GM21367 (cell line): ENCODE data around the gene TMC1.
"Not testable (repeated sequence)": the region's sequence is repeated elsewhere in the genome, so short reads cannot be mapped to it uniquely, and the experiment has no call there.

Experiments used
- ATAC-seq: cut with Tn5 transposase; IDR thresholded peaks from one replicate; pipeline ENCODE4 v1.9.1; 2021; ENCODE audit not compliant: unreplicated experiment

The TMC1 gene

DNA sequence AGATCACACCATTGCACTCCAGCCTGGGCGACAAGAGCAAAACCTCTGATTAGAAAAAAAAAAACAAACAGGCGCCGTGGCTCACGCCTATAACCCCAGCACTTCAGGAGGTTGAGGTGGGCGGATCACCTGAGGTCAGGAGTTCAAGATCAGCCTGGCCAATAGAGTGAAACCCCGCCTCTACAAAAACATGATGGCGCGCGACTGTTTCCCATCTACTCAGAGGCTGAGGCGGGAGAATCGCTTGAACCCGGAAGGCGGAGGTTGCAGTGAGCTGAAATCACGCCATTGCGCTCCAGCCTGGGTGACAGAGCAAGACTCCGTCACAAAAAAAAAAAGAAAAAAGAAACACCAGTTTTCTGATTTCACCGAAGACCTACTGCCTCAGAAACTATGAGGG is at the start of gene TMC1:
TSS of gene TMC1 (plus strand) at position 193 of the 400 bp plus-strand sequence. CDS start 127,041 bp downstream, outside the sequence.
- ATAC-seq = not testable (repeated sequence)

DNA sequence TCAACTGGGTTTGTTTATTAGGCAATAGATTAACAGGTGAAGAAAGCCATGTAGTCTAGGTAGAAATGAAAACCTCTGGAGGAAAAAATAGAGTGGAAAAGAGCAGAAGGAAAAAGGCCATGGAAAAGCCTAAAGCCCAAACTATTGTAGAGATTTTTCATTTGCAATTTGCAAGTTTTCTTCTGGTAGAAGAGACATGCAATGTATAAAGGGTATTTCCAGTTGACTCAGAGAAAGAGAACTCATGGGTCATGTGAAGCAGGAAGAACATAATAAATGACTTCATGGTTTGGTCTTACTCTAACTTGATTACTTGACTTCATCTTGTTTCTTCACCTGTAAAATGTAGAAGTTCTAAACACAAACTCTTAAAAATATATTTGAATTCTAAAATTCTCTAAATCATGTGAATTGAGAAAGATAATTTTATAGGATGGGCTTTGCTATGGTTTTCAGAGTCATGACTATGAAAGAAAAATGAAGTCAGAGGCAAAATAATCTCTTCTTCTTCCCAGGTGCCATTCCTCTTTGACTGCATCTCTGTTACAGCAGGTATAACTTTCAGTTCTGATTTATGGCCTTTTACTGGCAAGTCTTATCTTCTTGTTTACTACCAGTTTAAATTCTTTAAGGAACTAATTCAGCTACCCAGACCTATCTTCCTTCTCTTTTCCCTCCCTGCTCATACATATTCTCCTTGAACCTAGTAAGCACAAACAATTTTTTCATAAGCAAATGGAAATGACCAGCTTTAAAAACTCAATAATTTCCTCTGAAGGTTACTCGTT is 47.7 kb upstream of the TMC1 start:
- peak; percentile 77 for ATAC-seq

DNA sequence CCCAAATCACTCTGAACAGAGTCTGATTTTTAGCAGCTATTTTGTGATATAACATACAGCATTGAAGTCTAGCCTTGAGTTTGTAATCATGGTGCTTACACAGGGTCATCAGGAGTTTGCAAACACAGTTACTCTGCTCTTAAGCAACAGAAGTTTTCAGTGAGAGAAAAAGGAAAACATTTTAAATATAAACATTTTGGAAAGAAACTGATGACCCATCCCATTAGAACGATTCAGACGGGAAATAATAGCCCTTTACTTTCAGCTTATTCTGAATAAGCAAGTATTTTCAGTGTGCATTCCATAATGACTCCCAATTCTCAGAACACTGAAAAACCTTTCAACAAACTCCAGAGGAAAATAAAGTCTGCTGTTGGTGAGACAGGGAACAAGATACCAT is 46.7 kb upstream of the TMC1 start:
- no peak for ATAC-seq

DNA sequence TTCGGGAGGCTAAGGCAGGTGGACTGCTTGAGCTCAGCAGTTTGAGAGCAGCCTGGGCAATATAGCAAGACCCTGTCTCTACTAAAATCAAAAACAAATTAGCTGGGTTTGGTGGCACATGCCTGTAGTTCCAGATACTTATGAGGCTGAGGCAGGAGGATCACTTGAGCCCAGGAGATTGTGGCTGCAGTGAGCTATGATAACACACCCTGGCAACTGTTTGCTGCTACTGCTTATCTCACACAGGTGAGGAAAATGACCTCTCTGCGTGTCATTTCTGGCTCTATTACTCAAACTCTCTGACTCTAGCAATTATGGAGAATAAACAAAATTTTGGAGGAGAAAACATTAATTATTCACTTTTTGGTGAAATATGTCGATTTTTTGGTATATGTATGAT is 45.3 kb upstream of the TMC1 start:
- ATAC-seq = no peak

DNA sequence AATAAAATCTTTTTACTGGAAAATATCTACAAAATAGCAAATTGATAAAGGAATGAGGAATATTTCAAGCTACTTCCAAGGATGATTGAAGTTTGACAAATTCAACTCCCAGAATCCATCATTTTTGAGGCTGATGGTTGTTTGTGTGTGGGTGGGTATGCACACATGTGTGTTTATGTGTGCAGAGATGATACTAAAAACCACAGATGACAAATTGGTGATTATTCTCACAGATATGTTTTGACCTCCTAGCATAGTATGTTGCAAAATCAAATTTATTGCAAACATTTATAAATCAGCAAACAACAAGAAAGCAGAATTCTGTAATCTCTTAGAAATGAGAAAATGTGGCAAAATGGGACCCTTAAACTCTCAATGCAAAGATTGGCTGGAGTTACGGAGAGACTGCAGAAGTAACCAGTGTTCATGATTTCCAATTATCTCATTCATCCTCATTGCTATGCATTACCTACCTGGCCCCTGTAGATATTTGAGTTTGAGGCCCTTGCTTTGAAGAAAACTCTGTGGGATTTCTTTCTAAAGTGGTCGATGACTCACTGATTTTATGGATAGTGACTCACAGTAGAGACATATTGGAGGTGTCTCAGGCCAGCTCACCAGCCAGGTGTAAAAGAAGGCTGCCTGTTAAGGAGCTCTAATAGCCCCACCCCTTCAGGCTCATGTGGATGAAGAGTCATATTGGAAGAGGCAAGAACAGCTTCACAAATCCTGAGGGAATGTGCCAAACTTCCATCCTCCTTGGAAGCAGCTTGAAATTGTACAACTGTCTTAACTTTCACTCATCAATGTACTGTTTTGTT is 44.6 kb upstream of the TMC1 start:
- ATAC-seq = no peak

DNA sequence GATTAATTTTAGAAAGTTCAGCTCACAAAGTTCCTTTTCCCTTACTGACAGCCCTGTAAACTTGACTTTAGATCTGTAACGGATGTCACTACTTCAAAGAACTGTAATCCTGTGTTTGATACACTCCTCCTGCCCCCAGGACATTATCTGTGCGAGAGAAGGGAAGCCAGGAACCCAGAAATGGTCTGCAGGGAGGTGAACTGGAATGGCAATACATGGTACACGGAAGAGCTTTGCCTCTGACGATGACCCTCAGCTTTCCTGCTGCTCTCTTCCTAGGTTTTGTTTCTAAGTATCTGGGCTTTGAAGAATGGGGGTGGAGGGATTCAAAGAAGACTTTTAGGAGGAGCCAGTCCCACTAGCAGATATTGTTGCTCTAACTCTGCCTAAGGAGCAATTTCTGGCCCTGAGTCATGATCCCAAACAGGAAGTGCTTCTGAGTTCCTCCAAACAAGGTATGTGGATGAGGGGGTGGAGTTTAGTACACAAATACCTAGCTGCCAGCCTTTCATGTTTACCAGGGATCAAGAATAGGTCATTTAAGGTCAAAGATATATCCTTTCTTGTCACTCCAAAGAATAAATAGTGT is 43.4 kb upstream of the TMC1 start:
- ATAC-seq = no peak

DNA sequence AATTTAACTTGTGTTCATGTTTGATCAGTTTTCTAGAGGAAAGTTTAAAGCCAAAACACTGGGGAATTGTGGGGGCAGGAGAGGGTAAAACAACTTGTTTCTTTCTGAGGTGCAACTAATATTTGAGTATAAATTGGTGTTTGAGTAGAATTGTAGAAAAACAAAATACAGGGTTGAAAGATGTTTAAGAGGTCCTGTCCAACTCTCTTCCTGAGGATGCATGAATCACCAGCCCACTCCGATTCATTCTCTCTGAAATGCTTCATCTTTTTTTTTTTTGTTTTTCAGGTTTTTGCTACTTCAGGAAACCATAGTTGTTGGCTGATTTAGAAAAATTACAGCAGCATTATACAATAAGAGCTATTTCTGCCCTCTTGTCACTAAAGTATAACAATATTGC is 42.4 kb upstream of the TMC1 start:
- ATAC-seq = no peak

DNA sequence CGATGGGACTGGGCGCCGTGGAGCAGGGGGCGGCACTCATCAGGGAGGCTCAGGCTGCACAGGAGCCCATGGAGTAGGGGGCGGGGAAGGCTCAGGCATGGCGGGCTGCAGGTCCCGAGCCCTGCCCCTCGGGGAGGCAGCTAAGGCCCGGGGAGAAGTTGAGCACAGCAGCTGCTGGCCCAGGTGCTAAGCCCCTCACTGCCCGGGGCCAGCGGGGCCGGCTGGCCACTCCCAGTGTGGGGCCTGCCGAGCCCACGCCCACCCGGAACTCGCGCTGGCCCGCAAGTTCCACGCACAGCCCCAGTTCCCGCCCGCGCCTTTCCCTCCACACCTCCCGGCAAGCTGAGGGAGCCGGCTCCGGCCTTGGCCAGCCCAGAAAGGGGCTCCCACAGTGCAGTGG is 41.1 kb upstream of the TMC1 start:
- not testable (repeated sequence) for ATAC-seq

DNA sequence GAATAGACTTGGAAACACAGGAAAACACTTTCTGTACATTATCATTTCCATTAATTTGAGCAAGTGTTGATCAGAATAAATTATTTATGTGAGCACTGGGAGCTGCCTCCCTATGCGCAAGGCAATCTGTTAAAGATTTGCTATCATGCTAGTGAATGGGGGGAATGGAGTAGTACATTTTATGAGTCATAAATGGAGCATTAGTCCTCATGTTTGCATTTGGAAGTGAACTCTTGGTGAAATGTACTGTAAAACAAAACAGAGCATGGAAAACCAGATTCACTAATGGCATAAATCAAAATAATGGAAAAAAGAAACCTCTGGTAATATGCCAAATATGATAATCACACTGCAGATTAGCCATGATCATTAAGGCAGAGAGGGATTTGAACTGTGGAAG is 40.5 kb upstream of the TMC1 start:
- no peak for ATAC-seq

DNA sequence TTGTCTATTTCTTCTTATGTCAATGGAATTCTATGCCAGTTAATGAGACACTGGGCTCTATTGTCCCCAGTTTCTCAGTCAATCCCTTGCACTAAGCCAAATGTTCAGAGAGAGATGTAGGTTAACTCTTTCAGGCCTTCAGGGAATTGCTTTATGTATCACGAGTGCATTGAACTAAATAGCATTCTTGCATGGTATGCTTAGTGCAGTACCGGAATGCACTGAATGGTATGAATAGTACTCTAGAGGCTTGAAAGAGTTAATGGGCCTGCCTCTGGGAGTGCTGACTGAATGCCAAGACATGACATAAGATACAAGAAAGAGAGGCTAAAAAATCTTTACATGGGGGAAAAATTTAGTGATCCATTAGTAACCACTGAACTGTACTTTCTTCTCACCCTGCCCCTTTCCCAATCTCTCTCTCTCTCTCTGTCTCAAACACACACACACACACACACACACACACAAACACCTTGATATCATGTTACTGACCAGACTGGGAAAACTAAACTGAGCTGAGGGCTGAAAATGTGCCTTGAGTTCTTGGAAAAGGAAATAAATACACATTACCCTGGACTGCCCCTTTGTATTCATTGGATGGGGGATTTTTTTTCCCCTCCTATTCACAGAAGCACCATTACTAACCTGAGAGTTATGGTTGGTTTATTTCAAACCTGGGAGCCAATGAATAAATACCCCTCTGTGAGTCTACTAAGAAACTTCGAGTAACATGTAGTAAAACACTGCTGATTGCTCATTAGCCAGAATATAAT is 35.4 kb upstream of the TMC1 start:
- ATAC-seq = no peak

DNA sequence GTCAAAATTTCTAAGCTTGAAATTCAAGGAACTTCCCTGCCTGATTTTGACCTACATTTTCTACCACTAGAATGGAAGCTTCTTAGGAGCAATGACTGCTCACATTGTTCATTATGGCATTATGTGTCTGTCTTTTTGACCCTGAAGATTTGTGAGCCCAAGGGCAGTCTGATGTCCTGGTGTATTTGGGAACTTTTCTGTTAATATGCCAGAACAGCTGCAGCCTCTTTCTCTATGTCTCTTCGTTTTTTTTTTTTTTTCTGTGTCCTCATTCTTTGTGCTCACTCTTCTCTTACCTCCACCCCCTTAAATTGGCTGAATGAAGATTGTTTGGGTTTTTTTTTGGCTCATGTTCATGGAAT is 34.8 kb upstream of the TMC1 start:
- ATAC-seq = no peak

DNA sequence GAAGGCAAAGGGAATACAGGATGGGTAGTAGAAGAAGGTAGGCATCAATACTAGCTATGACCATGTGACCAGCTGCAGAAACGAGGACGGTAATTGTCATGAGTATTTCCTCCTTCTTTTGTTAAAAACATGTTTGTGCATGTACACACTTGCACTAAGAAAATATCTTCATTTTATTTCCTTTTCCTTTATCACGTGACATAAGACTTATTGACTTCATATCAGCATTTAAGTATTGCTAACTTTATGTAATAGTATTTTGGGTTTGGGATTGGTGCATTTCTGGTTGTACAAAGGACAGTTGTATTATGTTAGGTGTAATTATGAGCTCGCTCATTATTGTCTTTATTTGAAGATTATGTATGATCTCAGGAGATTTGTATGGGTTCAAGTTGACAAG is 33.7 kb upstream of the TMC1 start:
- ATAC-seq = not testable (repeated sequence)

DNA sequence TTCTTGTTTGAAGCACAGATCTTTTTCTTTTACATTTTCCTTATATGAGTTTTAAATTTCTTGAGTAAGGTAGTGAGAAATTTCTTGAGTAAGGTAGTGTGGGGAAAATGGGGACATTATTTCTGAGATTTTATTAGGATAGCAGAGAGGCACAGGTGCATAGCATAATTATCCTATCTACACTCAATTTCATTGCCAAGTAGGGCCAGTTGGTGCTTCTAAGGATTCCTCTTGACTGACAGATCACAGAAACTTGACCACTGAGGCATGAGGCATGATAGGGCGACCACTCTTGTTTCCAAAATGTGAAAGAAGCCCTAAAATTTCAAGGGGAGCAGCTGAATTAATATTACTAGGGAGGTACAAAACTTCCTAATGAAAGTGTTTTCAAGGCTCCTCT is 31.4 kb upstream of the TMC1 start:
- no peak for ATAC-seq

DNA sequence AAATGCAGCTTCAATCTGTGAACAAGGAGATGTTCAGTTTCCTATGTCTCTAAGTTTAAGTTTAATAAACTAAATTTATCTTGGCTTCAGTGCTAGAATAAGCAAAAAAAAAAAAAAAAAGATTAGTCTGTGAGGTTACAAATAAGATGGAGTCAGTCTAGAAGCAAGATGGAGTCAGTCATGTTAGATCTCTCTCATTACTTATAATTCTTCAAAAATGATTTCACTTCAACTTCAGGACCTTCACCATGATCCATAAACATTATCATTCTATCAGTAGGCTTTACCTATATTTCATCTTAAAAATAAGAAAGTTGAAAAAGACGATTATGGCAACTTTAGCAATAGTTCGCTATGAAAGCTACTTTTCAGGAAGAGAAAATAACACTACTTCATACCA is 30.2 kb upstream of the TMC1 start:
- no peak for ATAC-seq

DNA sequence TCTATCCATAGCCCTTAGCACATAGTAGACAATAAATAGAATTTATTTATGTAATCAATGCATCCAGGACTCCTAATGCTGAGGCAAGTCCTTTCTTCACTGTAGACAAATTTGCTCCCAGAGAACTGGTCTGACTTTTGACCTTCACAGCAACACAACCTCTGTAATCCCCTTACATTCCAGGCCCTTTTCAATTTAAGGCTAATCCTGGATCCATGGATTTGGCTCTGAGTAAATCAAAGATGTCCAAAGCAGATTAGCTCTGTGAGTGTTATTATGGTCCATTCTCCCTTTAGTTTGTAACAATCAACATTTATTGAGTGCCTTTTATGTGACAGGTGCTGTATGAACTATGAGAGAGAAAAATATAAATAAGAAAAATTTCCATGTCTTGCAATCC is 27.4 kb upstream of the TMC1 start:
- no peak for ATAC-seq

DNA sequence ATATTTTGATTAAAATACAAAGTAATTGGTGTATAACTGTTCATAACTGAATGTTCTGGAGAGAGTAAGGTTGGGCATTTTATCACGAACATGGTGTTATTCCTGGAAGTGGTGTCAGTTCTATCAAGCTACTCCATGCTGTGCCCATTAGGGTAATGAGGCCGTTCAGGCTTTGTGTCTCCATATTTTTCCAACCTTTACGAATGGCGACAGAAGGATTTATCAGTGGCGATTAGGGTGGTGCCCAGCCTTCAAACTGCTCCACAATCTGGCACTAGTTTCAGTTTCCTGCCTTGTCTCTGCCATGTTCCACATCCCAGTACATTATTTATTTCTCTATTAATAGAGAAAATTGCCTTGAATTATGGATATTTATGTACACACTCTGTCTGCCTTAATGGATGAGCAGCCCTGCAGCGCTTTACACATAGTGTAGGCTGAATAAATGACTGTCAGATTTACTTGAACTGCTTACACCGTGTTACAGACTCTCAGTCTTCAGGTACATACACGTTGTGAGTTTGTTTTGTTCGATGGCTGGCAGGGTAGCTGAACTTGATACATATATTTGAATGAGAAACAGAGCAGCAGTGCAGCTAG is 23.9 kb upstream of the TMC1 start:
- no peak for ATAC-seq

DNA sequence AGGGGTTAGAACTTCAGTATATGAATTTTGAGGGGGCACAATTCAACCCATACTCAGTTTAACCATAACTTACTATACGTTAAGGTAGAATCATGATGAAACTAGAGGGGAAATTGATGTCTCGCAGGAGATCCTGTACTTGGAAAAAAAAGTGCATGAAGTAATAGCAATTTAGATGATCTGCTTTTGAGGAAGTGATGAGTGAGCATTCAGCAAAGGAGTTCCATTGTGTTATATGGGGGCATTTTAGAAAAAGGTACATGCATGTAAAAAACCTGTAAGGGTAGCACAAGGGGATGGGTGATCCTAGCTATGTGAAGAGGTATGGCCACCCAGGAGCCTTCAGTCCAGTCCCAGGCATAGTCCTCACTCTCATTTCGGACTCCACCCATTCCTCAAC is 14.8 kb upstream of the TMC1 start:
- no peak for ATAC-seq

DNA sequence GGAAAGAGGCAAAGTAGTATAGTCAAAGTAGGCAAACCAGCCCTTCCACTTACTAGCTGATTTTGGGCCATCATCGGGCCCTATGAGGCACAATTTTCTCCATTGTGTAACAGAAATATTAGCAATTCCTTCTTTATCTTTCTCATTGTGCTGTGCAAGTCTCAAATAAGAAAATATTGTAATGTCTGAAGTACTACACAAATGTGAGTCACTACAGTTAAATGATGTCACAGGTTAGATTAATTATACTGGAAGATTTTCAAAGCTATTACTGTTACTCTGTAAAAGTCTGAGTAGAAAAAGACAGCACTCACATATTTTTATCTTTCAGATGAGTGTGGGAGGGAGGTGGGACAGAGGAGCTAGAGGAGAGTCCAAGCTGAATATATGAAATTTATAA is 12.4 kb upstream of the TMC1 start:
- ATAC-seq = no peak

DNA sequence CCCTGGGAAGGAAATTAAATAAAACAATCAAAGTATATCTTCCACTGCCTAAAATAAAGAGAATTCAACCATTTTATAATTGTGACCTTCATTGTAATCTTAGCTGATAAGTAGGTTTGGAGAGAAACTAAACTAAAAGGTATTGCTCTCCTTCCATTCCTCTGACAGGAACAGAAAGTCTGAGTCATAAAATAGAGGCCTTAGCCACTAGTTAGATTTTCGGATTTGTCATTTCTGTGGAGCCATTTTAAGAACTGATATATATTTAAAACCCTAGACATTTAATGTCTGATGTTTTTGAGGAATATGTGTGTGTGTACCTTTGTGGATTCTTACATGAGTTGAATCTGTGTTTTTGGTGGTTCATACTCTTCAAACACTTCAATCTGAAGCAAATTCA is 11.8 kb upstream of the TMC1 start:
- peak; percentile 89 for ATAC-seq

DNA sequence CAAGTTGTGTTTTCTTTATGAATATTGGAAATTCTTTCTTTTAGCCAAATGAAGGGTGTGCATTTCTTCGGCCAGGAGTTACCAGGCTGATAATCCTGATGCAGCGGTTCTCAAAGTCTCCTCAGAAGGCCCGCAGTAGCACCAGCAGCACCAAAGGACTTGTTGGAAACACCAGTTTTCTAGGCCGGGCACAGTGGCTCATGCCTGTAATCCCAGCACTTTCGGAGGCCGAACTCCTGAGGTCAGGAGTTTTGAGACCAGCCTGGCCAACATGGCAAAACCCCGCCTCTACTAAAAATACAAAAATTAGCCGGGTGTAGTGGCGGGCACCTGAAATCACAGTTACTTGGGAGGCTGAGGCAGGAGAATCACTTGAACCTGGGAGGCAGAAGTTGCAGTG is 397 bp upstream of the TMC1 start:
- ATAC-seq = not testable (repeated sequence)
